Activated CD8-positive, alpha-beta memory T cell treated with anti-CD3 and anti-CD28 coated beads for 1 hour (primary cell): ENCODE measurements around the gene SUV39H1.

Source experiments
- DNase-seq, 2 donors: peaks; one replicate each; pipeline ENCODE4 v3.0.0-alpha.2; 2020; ENCODE audit warnings: low read depth in 1 of 2; ENCODE audit errors: extremely low read depth in 1 of 2

Gene SUV39H1

DNA sequence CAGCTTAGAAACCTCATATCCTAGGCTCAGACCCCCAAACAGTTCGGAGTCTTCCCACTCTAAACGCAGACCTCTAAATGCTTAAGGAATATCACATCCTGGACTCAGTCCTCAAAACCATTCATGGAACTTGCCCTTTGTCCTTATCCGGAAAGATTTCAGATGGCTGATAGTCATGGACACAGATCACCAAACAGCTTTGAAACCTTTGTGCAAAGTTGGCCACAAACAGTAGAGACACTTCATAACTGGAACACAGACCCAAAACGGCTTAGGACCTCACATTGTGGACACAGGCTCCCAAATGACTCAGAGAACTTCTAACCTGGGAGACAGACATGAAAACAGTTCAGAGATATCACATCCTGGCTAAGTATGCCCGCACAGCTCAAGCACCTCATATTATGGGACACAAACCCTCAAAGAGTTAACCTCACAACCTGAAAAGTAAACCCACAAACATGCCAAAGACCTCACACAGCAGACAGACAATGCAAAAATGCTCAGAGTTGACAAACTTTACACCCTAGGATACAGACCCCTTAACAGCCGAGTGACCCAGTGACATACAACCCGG lies 15.5 kb downstream of the SUV39H1 start:
- DNase-seq: no peak

DNA sequence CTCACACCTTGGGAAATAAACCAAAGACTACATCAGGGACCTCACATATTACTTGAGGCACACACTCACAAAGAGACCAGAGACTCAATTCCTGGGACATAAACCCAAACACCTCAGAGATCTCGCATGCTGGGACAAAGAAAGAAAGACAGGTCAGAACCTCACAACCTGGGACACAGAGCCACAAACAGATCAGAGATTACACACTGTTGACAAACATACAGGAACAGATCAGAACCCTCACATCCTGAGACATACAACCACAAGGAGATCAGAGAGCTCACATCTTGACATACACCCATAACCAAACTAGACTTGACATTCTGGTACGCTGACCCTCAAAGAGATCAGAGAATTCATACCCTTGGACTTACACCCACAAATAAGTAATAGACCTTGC lies 17.3 kb downstream of the SUV39H1 start:
- DNase-seq: no peak

DNA sequence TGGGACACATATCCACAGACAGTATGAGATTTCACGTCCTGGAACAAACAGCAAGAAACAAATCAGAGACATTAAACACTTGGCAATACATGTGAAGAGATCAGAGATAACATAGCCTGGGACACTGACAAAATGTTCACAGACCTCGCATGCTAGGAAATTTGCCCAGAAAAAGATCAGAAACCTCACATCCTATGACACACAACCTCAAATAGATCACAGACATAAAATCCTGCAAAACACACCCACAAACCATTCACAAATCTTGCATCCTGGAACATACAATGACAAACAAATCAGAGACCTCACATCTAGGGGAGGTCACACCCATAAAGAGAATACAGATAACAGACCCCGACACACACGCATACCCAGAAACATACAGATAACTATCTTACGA lies 18.0 kb downstream of the SUV39H1 start:
- DNase-seq: no peak

DNA sequence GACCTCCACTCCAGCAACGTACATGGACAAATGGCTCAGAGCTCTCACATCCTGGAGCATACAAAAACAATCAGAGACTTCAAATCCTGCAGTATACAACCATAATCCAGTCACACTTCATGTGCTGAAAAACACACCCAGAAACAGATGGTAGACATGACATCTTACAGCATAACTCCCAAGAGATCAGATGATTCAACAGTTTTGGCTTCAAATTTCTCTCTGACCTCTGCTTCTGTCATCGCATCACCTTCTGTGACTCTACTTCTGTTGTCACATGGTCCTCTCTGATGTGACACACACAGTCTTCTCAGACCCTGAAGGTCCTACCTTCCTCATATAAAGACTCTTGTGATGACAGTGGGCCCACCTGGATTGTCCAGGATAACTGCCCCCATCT lies 18.5 kb downstream of the SUV39H1 start:
- no peak for DNase-seq

DNA sequence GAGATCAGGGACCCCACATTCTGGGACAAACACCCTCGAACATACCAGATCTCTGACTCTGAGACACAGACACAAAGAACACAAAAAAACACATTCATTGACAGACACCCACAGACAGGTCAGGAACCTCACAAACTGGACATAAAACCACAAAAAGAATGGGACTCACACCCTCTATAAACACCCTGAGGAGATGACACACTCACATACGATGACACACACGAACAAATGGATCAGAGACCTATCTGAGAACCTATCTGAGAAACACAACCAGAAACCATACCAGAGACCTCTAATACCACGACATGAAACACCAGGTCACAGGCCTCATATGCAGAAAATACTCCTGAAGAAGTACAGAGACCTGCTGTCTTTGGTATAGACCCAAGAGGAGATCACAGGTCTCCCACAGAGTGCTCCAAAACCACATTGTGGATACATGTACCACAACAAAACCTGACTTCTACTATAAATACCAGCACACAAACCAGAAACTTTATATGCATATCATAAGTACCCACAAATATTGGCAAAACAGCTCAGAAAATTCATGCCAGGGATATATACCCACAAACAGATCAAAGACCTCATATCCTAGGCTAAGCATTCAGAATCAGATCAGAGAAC lies 19.5 kb downstream of the SUV39H1 start:
- no peak for DNase-seq

DNA sequence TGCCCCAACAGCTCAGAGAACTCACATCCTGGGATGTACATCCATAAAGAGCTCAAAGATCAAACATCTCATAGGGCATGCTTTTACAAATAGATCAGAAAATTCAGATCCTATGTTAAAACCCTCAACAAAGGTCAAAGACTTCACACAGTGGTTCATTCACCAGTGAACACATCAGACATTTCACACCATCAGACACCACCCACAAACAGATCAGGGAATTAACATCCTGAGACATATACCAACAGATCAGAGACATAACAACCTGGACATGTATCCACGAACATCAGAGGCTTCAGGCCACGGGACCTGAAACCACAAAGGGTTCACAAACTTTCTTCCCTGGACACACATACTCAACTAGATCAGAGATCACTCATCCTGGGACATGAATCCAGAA lies 23.4 kb downstream of the SUV39H1 start:
- no peak for DNase-seq

DNA sequence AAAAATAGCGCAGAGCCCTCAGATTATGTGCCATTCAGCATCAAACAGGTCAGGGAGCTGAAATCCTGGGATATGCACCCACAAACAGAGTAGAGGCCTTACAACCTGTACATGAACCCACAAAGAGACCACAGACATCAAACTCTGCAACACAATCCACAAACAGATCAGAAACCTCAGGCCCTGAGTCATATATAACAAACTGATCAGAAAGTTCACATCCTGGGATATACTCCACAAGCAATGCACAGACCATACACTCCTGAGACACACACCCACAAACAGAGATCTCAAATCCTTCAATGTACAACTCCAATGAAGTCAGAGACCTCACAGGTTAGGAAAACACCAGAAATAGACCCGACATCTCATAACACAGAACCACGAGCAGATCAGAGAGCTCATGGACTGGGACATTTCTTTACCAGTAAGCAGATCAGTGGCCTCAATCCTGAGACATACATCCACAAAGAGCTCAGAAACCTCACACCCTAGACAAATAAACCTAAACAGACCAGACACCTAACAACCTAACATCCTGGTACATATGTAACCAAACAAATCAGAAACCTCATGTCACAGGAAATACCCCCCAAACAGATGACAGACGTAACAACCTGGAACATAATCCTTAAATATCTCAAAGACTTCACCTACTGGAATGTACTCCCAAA lies 24.2 kb downstream of the SUV39H1 start:
- no peak for DNase-seq

DNA sequence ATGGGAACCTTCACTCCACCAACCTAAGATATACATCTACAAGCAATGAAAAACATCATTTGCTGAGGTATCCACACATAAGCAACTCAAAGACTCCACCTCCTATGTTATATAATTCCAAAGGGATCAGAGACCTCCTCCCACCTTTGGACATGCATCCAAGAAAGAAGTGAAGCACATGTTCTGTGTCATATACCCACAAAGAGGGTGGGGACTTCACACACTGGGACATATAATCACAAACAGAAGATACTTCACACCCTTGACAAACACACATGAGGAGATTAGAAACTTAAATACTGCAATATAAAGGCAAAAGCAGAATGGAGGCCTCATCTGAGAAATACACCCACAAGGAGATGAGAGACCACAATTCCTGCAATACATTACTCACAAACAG lies 25.4 kb downstream of the SUV39H1 start:
- DNase-seq: no peak

DNA sequence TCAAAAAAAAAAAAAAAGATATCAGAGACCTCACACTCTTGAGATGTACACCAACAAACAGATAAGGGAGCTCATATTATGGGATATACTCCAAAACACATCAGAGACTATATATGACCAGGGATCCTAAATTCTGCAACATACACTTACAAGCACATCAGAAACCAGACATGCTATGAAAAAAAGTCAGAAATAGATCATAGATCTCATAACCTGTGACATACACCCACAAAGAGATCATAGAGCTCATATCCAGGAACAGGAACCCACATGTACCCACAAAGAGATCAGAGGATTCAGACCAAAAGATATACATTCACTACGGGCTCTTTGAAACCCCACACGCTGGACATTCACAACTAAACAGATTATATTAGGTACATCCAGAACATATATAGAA lies 30.1 kb downstream of the SUV39H1 start:
- no peak for DNase-seq

DNA sequence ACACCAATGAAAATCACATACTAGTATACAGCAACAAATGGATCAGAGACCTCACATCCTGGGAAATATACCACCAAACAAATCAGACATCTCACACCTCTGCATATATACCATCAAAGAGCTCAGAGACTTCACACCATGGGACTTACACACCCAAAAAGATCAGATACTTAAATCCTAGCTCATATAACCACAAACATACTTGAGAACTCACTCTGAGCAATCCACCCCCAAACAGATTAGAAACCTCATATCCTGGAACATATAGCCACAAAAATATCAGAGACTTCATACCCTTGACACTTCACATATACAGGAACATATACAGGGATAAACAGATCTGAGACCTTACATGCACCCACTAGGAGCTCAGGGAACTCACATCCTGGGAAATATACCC lies 32.1 kb downstream of the SUV39H1 start:
- no peak for DNase-seq

DNA sequence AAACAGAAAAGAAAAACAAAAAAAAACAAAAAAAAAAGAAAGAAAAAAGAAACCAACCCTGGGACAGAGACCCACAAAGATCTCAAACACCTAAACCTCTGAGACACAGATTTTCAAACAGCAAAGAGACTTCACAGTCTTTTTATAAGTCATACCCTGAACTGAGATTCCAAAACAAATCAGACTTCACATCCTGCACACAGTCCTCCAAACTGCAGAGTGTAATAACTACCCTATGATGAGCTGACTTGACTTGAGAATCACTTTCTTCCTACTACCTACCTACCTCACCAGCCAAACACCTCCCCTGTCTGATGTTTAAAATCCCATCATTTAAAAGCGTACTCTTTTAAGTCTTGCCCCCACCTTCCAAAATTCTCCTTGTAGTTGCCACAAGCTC lies 39.8 kb downstream of the SUV39H1 start:
- DNase-seq: no peak

DNA sequence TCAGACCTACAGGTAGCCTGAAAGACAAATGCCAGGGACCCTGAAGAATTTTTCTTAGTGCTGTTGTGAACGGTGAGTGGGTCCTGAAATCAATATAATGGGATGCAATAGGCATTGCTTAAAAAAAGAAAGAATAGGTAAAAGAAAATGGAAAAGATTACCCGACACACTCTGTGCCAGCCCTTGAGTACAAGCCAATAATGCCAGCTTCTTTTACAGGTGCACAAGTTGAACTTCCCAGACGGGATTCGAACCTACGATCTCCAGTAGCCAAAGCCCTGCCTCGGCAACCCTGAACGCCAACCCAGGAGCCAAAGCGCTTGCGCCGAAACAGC lies 40.3 kb downstream of the SUV39H1 start:
- no peak for DNase-seq

DNA sequence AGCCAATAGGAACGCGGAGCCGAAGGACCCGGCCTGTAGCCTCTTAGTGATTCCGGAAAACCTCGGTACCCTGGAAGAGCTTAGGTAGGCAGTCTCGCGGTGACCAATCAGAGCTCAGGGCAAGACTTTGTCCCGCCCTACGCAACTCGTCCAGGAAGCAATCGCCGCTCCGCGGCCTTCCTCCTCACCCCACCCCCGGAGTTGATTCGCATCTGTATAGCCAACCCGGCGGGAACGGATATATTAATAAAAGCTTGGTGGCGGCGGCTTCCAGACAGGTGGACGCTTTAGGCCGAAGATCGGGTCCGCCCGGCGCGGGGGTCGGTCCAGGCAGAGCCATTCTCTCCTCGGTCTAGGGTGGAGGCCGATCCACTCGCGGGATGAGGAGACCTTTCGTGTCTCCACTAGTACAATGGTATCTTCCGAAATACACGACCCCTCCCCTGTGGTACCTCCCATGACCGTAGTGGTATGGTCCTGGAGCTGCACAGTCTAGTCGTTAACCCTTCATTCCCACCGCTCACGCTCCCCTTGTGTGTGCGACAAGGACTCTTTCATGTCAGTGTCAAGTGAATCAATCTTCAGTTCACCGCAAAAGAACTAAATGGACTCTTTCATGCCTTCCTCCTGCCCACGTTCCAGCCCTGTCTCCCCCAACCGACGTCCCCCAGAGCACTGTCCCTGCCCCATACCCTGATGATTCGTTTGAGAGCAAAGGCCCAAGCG lies 40.8 kb downstream of the SUV39H1 start:
- DNase-seq: peak; percentile 63 to 65

DNA sequence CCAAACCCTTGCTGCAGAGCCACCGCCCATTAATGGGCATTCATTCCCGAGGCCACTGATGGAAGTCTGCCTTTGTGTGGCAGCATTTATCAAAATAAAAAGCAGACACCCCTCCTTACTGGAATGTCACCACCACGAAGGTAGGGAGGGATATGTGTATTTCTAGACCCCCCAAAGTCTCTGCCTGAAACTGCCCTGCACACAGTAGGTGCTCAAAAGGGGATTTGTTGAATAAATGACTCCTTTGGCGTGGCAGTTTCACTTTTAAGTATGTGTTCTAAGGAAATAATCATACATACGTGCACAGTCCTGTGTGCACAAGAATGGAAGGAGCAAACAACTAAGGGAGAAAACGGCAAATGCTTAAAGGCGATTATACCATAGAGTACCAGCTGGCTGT lies 41.4 kb downstream of the SUV39H1 start:
- DNase-seq: no peak

DNA sequence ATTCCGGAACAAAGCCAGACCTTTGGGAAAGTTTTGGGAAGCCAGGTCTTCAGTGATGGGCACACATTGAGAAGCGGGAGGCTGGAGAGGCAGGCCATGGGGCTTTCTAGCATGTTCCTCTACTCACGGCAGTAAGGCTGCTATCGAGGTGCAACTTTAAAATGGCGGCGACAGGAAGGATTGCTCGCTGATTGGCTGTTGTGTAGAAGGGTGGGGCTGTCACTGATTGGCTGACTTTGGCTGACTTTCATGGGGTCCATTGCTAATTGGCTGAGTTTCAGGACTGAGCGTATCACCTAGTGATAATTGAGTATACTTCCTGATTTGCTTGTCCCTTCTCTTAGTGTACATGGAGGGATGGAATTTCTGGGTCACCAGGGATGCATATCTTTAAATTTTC lies 45.3 kb downstream of the SUV39H1 start:
- DNase-seq: no peak

DNA sequence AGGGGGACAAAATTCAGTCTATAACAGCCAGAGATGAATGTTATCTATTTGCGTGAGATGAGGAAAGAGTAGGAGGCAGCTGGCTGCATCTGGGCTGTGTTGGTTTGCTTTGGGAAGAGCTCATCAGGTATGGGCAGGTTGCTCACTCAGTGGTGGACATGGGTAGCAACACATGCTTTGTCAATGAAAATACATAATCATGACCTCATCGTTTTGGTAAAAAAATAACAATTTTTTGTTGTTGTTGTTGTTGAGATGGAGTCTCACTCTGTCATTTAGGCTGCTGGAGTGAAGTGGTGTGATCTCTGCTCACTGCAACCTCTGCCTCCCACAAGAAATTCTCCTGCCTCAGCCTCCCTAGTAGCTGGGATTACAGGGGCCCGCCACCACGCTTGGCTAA lies 48.7 kb downstream of the SUV39H1 start:
- no peak for DNase-seq

DNA sequence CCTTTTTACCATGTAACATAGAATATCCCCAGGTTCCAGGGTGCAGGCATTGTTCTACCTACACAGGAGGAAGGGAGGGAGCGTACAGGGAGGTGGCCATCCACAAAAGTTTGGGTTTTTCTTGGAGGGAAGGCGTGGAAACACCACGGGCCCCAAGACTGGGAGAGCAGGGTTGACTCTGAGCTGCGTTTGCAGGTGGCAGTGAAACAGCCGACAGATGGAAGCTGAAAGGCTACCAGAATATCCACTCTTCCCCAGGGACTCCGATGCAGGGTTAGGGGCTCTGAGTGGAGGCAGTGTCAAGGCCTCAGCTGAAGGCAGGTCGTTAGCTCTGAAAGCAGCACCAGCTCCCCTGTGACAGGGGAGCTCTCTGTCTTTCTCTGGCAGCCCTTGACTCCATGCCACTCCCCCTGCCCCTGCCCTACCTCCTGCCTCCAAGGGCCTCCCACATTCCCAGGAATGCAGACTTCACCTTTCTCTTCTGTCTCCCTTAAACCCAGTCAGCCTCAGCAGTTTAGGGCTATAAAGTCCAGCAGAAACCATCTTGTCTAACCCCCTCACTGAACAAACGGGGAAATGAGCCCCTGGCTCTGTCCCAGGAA lies 51.0 kb downstream of the SUV39H1 start:
- DNase-seq: no peak

DNA sequence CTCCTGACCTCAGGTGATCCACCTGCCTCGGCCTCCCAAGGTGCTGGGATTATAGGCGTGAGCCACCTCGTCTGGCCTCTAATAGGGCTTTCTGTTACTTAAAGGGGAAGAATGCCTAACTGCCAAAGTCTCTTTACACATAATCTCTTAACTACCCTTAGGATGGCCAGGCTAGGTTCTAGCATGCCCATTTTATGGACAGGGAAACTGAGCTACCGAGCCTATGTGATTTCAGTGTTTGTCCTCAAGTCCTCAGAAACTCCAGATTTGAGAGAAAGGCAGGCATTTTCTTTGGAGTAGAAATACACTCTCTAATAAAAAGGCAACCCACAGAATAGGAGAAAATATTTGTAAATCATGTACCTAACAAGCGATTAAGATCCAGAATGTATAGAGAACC lies 52.6 kb downstream of the SUV39H1 start:
- no peak for DNase-seq

DNA sequence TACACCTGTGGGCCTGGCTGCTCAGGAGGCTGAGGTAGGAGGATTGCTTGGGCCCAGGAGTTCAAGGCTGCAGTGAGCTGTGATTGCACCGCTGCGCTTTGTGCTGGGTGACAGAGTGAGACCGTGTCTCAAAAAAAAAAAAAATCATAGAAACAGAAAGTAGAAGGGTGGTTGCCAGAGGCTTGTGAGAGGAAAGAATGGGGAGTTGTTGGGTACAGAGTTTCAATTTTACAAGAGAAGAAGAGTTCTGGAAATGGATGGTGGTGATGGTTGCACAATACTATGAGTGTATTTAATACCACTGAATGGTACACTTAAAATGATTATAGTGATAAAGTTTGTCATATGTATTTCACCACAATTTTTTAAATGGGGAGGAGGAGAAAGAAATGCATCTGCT lies 54.8 kb downstream of the SUV39H1 start:
- DNase-seq: no peak

DNA sequence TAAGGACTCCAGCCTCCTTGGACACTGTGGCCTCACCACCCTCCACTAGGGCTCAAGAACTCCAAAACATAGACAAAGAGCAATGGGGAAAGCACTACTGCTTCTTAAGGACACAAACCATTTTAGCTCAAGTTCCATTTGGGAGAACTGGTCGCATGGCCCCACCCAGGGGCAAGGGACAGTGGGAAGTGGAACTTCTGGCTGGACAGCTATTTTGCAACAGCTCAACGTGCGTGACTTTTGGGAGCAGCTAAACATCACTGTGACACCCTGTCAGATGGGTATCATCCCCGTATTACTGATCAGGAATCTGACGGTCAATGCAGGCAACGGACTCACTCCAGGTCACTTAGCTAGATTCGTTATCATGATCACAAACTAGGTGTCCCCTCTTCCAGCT lies 56.0 kb downstream of the SUV39H1 start:
- no peak for DNase-seq

DNA sequence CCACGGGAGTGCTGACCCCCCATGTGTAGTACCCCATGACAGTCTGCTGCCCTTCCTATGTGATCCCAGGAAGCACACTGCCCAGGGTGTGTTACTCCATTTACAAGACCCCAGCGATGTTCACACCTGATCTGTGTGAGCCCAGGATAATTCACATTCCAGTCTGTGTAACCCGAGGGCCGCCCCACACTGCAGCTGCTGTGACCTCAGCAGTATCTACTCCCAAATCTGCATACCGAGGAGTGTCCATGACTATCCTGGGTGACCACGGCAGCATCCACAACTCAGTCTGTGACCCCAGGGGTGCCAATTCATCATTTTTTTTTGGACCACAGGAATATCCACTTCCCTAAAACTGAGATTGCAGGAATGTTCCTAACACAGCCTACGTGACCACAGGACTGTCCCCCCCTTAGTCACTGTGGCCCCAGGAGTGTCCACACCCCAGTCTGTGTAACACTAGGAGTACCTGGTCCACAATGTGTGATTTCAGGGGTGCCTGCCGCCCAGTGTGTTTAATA lies 57.2 kb downstream of the SUV39H1 start:
- DNase-seq: no peak

DNA sequence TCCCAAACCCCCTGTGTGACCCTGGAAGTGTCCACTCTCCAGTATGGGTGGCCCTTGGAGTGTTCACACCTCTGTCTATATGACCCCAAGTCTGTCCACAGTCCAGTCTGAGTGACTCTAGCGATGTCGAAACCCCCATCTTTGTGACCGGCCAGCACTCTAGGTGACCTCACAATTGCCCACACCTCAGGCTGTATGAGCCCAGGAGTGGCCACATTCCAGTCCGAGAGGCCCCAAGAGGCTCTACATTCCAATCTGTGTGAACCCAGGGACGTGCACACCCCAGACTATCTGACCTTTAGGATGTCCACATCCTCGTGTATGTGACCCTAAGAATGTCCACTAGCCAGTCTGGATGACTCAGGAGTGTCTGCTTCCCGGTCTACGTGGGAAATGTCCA lies 57.7 kb downstream of the SUV39H1 start:
- no peak for DNase-seq
